AG04449 (cell line): ENCODE data around the gene VPS13D.

Source experiments
- CTCF ChIA-PET: fragments of 350-600 bp; formaldehyde crosslinking; extraction: SDS; loops from one replicate; lab custom pipeline; 2021; ENCODE audit warnings: antibody characterized with exemption; lab: Yijun Ruan, JAX
- POLR2A ChIA-PET: fragments of 400-600, 350-600 bp; formaldehyde crosslinking; extraction: SDS; loops from one replicate; lab custom pipeline; 2020; ENCODE audit warnings: antibody characterized with exemption, inconsistent platforms; lab: Yijun Ruan, JAX
- DNase-seq: peaks from one replicate; pipeline ENCODE4 v3.0.0-alpha.2; 2010; ENCODE audit warnings: low read depth, low spot score
- H3K4me3 ChIP-seq: 2 replicates; pipeline ENCODE4 v1.5.1; 2011; ENCODE audit warnings: low read depth, mild to moderate bottlenecking, control low read depth, low read length
- CTCF ChIP-seq: IDR thresholded peaks from one replicate; pipeline ENCODE4 v1.5.1; 2011; ENCODE audit warnings: mild to moderate bottlenecking, moderate library complexity, low read length, control low read depth, inconsistent platforms; ENCODE audit not compliant: insufficient read depth; ENCODE audit errors: missing control alignments

The VPS13D gene

DNA sequence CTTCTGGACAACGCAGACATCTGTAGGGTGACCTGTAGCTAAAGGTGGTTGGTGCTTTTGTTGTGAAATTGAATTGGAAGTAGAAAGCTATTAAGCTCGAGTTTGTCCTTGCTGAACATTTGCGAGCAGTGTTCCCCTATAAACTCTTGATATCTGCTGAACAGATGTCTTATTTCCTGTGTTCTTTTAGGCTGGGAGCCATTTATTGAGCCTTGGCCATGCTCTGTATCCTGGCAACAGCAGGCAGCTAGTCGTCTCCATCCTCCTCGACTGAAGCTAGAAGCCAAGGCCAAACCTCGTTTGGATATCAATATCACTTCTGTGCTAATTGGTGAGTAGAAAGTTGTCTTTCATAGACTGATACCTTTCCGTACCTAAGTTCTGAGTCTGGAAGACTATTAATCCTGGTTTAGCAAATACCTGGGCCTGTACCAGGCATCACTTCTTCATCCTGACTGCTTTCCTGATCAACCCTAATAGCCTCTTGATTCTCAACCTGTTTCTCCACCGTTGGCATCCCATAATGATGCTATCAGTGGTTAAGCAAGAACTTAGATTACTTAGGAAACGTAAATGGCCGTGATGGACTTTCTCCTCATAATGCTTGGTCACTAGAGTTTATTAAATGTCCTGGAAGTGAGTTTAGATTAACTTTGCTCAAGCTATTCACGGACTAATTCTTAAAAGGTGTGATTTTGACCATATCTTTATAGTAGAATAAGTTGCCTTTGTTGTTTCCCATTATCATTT, 103.4 kb downstream of the VPS13D start:
- POLR2A ChIA-PET, result no interaction called here
- TF ChIP-seq CTCF, result no peak
- CTCF ChIA-PET, result interaction anchor here (0.9 to 1.2 kb wide), 4 partner anchors 14 to 325 kb away, joined by 3 to 5 read pairs (median 3); no protein-coding TSS in a partner anchor
- no peak overlapping the region for H3K4me3 ChIP-seq
- DNase-seq, result no peak

DNA sequence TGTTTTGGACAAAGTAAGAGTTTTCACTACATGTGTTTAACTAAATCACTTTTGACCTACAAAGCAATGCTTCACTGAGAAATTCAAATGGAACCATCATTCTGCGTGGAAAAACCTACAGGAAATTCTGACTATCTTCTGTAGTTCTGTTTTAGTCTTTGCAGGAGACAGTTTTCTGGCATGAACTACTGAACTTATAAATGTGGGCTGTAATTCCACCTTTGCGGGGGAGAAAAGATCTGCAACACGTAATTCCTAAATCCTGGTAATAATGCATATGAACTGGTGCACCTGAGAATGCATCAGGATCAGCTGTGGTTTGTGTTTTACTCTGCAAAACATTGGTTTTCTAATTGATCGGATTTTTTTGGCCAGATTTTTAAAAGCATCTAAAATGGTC, 106.0 kb downstream of the VPS13D start:
- TF ChIP-seq CTCF, result no peak
- CTCF ChIA-PET, result interaction anchor here (0.9 to 1.3 kb wide), 3 partner anchors 11 to 323 kb away, joined by 3 to 4 read pairs (median 3); no protein-coding TSS in a partner anchor
- POLR2A ChIA-PET, result no interaction called here

DNA sequence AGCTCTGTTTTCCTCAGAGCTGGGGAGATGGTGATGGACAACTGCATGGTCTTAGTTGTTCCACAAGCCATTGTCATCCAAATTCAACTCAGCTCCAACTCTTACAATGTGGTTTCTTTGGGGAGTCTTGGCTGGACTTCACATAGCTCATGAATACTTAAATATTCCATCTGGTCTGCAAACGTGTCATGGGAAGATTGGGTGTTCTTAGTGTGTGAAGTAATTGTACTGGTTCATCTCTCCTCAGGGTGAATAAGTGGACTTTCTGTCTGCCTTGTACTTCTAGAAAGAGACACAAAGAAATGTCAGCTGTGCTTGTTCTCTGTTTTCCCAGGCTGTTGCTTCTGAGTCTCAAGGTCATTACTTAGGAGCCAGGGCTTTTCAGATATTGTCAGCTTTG, 106.6 kb downstream of the VPS13D start:
- no peak overlapping the region for H3K4me3 ChIP-seq
- no peak for DNase-seq
- no peak for TF ChIP-seq CTCF
- ChIA-PET POLR2A (no interaction called here), CTCF (interaction anchor here (0.9 to 1.5 kb wide), 3 partner anchors 284 to 323 kb away, joined by 3 to 5 read pairs (median 4); no protein-coding TSS in a partner anchor)

More for the DNA sequence above, 106.0 kb downstream of the VPS13D start:
- DNase-seq, result no peak
- no peak overlapping the region for H3K4me3 ChIP-seq

DNA sequence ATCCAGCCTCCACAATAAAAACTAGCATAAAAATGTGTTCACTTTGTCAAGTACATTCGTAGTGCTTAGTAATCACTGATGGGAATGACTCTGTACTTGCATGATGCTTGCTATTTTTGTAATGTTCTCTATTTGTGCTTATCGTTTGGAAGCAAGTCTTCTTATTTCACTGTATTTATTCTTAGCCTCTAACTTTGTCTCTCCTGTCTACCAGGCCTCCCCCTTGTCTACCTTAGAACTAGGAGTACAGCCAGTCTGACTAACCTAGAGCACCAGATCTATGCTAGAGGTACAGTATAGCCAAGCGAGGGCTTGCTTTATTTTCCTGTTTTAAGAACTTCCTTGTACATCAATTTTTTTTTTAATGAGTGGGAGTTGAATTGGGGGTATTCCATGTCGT, 108.2 kb downstream of the VPS13D start:
- POLR2A ChIA-PET, result no interaction called here
- no peak for TF ChIP-seq CTCF
- DNase-seq, result no peak

DNA sequence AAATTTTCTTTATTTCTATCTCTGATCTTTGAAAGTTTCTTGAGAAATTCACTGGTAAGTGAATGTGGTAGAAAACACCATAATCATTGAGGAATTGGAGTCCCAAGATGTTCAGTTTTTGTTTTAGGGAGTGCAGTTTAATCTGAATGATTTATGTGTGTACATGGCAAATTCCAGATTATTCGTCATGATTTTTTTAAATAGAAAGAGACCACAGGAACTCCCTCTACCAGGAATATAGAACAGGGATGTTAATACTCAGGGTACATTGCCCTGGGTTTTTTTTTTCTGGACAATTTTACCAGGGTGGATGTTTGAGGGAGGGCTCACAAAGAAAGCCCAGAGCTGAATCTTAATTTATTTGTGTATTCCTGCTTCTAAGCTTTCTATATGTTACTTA, 109.0 kb downstream of the VPS13D start:
- CTCF ChIA-PET, result interaction anchor here (2.6 kb wide), 1 partner anchor 278 kb away, joined by 7 read pairs; no protein-coding TSS in a partner anchor
- no peak for DNase-seq
- no peak for TF ChIP-seq CTCF
- POLR2A ChIA-PET, result interaction anchor here (0.7 kb wide), 1 partner anchor 281 kb away, joined by 5 read pairs; no protein-coding TSS in a partner anchor
- H3K4me3 ChIP-seq, result no peak overlapping the region

More for the DNA sequence above, 108.2 kb downstream of the VPS13D start:
- H3K4me3 ChIP-seq, result no peak overlapping the region
- CTCF ChIA-PET, result no interaction called here

DNA sequence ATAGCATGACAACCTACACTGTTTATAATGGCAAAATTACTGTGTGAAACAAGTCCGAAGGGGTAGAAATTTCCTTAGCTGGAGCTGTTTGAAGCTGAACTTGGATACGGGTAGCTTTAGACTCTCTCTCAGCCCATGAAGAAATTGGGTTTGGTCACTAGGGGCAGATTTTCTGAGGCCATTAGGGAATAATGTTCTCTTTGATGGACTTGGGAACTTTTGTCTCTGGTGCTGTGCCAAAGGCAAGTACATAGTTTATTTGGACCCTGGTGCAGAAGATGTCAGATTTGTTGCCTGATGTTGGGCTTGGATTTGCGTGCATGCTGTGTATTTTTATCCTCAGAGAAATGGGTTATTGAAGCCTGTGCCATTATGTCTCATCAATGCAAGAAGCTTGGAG, 109.6 kb downstream of the VPS13D start:
- POLR2A ChIA-PET, result interaction anchor here (0.7 kb wide), 1 partner anchor 281 kb away, joined by 5 read pairs; no protein-coding TSS in a partner anchor
- no peak for DNase-seq
- no peak overlapping the region for H3K4me3 ChIP-seq
- CTCF ChIA-PET, result interaction anchor here (0.7 to 2.6 kb wide), 4 partner anchors 11 to 320 kb away, joined by 3 to 7 read pairs (median 4); no protein-coding TSS in a partner anchor
- TF ChIP-seq CTCF, result no peak
